AG04450 (cell line): ENCODE measurements around the gene COL4A4. TPM values are rescaled to one million over a fixed set of nuclear protein-coding genes. Genes with fewer than 3 reads are reported as not detected.

Experiments used
- CTCF ChIA-PET: fragments of 300-600, 350-600 bp; formaldehyde crosslinking; extraction: SDS; loops from one replicate; lab custom pipeline; 2022; ENCODE audit warnings: antibody characterized with exemption, inconsistent platforms; lab: Charles Lee
- POLR2A ChIA-PET: fragments of 350-600 bp; formaldehyde crosslinking; extraction: SDS; loops from one replicate; lab custom pipeline; 2021; ENCODE audit warnings: antibody characterized with exemption, inconsistent platforms; lab: Yijun Ruan, JAX
- DNase-seq: peaks from one replicate; pipeline ENCODE4 v3.0.0-alpha.2; 2011; ENCODE audit warnings: low read depth, low spot score
- H3K27ac ChIP-seq: one replicate; pipeline ENCODE4 v1.5.1; 2012; ENCODE audit warnings: low read depth, low read length, control low read depth
- H3K27me3 ChIP-seq: one replicate; pipeline ENCODE4 v1.6.0; 2012; ENCODE audit warnings: low read length; ENCODE audit not compliant: control insufficient read depth, insufficient read depth
- H3K4me3 ChIP-seq: 2 replicates; pipeline ENCODE4 v1.5.1; 2011; ENCODE audit warnings: mild to moderate bottlenecking, low read depth, low read length, control low read depth
- H3K9me3 ChIP-seq: 2 replicates; pipeline ENCODE4 v1.5.1; 2012; ENCODE audit warnings: low read length; ENCODE audit not compliant: control insufficient read depth, insufficient read depth
- polyA plus RNA-seq: library from polyadenylated mRNA; depleted of rRNA; stranded (reverse); fragments of >200 nt; gene quantifications from 2 replicates; pipeline ENCODE4 v1.2.3, GENCODE V29; 2011
- TF ChIP-seq, protein P1 (sequence below): IDR thresholded peaks from 2 replicates; pipeline ENCODE4 v1.5.1; 2011; ENCODE audit warnings: low read depth, low read length, control low read depth, inconsistent platforms

Gene COL4A4
- polyA plus RNA-seq, 1 experiment = 0.06 TPM

DNA sequence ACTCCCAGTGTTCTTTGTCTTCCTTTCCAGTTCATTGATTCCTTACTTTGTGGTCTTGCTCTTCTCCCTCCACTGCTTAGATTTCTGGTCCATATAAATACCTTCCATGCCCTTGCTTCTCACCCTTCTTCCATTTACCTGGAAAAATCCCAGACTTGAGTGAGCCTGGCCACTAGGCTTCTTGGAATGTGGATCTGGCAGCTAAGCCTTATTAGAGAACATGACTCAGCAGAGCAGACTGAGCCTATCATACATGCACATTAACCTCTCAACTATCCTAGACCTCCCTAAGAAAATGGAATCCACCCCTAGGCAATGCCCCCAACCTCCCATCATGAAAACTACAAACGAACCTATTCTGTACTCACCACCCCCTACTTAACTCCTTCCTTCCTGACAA lies 200.5 kb downstream of the COL4A4 start:
- POLR2A ChIA-PET = no interaction called here
- CTCF ChIA-PET = no interaction called here
- peaks cover 4% of the 10 kb centered on the region; the same call in 1 of the 2 replicates for H3K9me3 ChIP-seq
- no peak overlapping the region for H3K27ac ChIP-seq
- no peak overlapping the region for H3K4me3 ChIP-seq
- TF ChIP-seq, protein P1, sequence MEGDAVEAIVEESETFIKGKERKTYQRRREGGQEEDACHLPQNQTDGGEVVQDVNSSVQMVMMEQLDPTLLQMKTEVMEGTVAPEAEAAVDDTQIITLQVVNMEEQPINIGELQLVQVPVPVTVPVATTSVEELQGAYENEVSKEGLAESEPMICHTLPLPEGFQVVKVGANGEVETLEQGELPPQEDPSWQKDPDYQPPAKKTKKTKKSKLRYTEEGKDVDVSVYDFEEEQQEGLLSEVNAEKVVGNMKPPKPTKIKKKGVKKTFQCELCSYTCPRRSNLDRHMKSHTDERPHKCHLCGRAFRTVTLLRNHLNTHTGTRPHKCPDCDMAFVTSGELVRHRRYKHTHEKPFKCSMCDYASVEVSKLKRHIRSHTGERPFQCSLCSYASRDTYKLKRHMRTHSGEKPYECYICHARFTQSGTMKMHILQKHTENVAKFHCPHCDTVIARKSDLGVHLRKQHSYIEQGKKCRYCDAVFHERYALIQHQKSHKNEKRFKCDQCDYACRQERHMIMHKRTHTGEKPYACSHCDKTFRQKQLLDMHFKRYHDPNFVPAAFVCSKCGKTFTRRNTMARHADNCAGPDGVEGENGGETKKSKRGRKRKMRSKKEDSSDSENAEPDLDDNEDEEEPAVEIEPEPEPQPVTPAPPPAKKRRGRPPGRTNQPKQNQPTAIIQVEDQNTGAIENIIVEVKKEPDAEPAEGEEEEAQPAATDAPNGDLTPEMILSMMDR = no peak
- peak; percentile 13 for DNase-seq
- no peaks in the 10 kb centered on the region for H3K27me3 ChIP-seq

DNA sequence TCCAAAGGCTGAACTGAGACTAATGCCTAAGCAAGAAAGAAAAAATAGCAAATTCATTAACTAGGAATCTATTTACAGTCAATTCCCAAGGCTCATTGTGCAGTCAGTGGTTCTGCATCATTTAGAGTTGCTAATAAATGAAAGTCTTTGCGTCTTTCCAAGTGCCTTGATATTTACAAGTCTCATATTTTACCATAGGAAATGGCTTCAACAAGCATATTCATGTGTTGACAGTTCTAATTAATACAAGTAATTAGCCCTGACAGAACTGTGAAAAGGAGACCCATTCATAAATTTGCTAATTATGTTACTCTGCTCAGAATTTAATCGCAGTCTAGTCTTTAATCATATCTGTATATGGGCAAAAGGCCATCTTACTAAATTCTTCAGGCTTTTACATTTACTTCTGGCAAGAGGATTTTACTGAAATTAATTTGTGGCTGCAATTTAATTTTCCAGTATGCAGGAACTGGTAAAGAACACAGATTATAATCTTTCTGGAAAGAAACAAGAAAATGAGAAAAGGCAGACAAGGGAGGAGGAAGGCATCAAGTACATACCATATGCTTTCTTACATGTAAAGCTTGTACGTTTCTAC lies 201.7 kb downstream of the COL4A4 start:
- TF ChIP-seq, protein P1 = no peak
- Histone ChIP-seq H3K27ac (no peak overlapping the region), H3K4me3 (no peak overlapping the region), H3K27me3 (no peaks in the 10 kb centered on the region), H3K9me3 (peaks cover 4% of the 10 kb centered on the region; the same call in 1 of the 2 replicates)
- CTCF ChIA-PET = no interaction called here
- POLR2A ChIA-PET = interaction anchor here (0.5 kb wide), 1 partner anchor 136 kb away, joined by 5 read pairs; no protein-coding TSS in a partner anchor
- DNase-seq = no peak

DNA sequence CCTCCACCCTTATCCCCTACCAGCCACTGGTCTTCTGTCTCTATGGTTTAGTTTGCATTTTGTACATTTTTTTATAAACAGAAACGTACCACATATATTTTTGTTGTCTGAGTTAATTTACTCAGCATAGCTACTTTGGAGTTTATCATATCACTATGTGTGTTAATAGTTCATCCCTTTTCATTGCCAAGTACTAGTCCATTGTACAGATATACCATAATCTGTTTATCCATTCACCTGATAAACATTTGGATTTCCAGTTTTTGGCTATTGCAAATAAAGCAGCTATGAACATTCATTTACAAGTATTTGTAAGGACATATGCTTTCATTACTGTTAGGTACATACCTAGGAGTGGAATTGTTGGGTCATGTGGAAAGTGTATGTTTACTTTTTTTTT lies 204.6 kb downstream of the COL4A4 start:
- H3K9me3 ChIP-seq = peaks cover 4% of the 10 kb centered on the region; the same call in 1 of the 2 replicates
- H3K27me3 ChIP-seq = no peaks in the 10 kb centered on the region
- H3K27ac ChIP-seq = no peak overlapping the region
- TF ChIP-seq, protein P1 = no peak
- CTCF ChIA-PET = no interaction called here
- no peak for DNase-seq
- no peak overlapping the region for H3K4me3 ChIP-seq
- POLR2A ChIA-PET = interaction anchor here (0.6 kb wide), 1 partner anchor 28 kb away, joined by 3 read pairs; no protein-coding TSS in a partner anchor

DNA sequence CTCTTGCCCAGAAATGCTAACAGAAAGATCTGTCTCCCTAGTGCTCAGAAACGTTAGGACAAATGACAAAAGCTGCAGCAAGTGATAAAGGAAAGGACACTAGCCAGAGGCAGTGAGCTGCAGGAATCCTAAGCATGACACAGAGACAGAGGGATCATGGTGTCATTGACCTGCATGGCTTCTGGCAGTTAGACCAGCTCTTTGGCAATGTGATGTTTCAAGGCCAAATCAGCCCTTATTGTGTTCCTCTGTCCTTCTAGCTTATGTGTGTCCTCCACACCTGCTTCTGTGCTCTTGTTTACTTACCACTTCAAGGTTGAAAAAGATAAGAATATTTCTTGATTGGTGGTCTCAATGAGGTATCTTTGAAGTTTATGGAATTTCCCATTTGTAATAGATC lies 207.3 kb downstream of the COL4A4 start:
- CTCF ChIA-PET = no interaction called here
- Histone ChIP-seq H3K27me3 (no peaks in the 10 kb centered on the region), H3K4me3 (no peak overlapping the region), H3K27ac (no peak overlapping the region), H3K9me3 (peaks cover 4% of the 10 kb centered on the region; the same call in 1 of the 2 replicates)
- TF ChIP-seq, protein P1 = no peak
- no peak for DNase-seq
- POLR2A ChIA-PET = no interaction called here

DNA sequence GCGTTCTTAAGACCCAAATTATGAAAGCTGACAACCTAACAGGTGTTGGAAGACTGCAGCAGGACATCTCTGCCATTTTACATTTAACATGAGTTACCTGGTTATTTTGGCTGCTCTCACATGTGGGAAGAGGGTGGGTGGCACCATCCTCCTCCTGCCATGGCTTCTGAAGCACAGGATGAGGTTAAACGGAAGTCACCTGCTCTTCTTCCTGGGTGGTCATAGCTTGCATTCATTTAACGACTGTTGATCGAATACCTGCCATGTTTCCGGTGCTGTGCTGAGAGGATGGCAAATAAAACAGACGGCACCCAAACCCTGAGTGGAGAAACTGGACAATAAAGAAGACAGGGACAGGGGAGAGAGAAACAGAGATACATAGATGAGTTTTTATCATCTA lies 210.2 kb downstream of the COL4A4 start:
- ChIA-PET POLR2A (no interaction called here), CTCF (interaction anchor here (0.6 kb wide), 2 partner anchors 92 to 151 kb away, joined by 3 to 5 read pairs; no protein-coding TSS in a partner anchor)
- no peak for DNase-seq
- no peaks in the 10 kb centered on the region for H3K9me3 ChIP-seq
- H3K27me3 ChIP-seq = no peaks in the 10 kb centered on the region
- H3K27ac ChIP-seq = no peak overlapping the region
- TF ChIP-seq, protein P1 = no peak
- H3K4me3 ChIP-seq = no peak overlapping the region
